ENCODE measurements around the gene ARGFX. TPM values are rescaled to one million over a fixed set of nuclear protein-coding genes. Genes with fewer than 3 reads are reported as not detected.

Gene ARGFX
- total and polyA plus RNA-seq, 9 of the 15 experiments (the other 6 are each of a cell fraction or from before 2014, with no cell fraction given): not detected

- no peak for TF ChIP-seq ZHX1 (conservative IDR thresholded peaks at IDR 0.05; ENCODE audit: low read length)
- no peak for TF ChIP-seq TRIM28 (IDR thresholded peaks at IDR 0.05)
- no peak for TF ChIP-seq GABPA (tag; conservative IDR thresholded peaks at IDR 0.05; ENCODE audit: low read depth)
- TF ChIP-seq, protein P1, sequence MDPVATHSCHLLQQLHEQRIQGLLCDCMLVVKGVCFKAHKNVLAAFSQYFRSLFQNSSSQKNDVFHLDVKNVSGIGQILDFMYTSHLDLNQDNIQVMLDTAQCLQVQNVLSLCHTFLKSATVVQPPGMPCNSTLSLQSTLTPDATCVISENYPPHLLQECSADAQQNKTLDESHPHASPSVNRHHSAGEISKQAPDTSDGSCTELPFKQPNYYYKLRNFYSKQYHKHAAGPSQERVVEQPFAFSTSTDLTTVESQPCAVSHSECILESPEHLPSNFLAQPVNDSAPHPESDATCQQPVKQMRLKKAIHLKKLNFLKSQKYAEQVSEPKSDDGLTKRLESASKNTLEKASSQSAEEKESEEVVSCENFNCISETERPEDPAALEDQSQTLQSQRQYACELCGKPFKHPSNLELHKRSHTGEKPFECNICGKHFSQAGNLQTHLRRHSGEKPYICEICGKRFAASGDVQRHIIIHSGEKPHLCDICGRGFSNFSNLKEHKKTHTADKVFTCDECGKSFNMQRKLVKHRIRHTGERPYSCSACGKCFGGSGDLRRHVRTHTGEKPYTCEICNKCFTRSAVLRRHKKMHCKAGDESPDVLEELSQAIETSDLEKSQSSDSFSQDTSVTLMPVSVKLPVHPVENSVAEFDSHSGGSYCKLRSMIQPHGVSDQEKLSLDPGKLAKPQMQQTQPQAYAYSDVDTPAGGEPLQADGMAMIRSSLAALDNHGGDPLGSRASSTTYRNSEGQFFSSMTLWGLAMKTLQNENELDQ (CRISPR knock-in tag; IDR thresholded peaks at IDR 0.05; ENCODE audit: borderline replicate concordance): no peak
- TF ChIP-seq HDGF (IDR thresholded peaks at IDR 0.05): no peak
- TF ChIP-seq ZNF174 (CRISPR knock-in tag; IDR thresholded peaks at IDR 0.05): no peak
- no peak for TF ChIP-seq MTA1 (IDR thresholded peaks at IDR 0.05; ENCODE audit: borderline replicate concordance)
- TF ChIP-seq, protein P2, sequence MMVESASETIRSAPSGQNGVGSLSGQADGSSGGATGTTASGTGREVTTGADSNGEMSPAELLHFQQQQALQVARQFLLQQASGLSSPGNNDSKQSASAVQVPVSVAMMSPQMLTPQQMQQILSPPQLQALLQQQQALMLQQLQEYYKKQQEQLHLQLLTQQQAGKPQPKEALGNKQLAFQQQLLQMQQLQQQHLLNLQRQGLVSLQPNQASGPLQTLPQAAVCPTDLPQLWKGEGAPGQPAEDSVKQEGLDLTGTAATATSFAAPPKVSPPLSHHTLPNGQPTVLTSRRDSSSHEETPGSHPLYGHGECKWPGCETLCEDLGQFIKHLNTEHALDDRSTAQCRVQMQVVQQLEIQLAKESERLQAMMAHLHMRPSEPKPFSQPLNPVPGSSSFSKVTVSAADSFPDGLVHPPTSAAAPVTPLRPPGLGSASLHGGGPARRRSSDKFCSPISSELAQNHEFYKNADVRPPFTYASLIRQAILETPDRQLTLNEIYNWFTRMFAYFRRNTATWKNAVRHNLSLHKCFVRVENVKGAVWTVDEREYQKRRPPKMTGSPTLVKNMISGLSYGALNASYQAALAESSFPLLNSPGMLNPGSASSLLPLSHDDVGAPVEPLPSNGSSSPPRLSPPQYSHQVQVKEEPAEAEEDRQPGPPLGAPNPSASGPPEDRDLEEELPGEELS (CRISPR knock-in tag; IDR thresholded peaks at IDR 0.05; ENCODE audit: borderline replicate concordance): no peak
- no peak for TF ChIP-seq PHTF2 (CRISPR knock-in tag; IDR thresholded peaks at IDR 0.05)
- TF ChIP-seq TSHZ1 (CRISPR knock-in tag; IDR thresholded peaks at IDR 0.05): no peak
- TF ChIP-seq ZSCAN29 (IDR thresholded peaks at IDR 0.05): no peak
Measured at GRCh38 chr3:121584418-121584817, 16.7 kb downstream of the ARGFX start (continued).

Measured in K562 (cell line).